CD4-positive, alpha-beta T cell treated with Interleukin-17A for 4 hours (primary cell): ENCODE results near the gene HOXC5.
"Not testable (repeated sequence)": the region's sequence is repeated elsewhere in the genome, so short reads cannot be mapped to it uniquely, and the experiment has no call there.

Experiments used
- DNase-seq: peaks from one replicate; pipeline ENCODE4 v3.0.0-alpha.2; 2020; ENCODE audit warnings: mixed read lengths

Gene HOXC5

GRCh38 chr12:54075974-54076373, 43.1 kb downstream of the HOXC5 start:
- DNase-seq: no peak

DNA sequence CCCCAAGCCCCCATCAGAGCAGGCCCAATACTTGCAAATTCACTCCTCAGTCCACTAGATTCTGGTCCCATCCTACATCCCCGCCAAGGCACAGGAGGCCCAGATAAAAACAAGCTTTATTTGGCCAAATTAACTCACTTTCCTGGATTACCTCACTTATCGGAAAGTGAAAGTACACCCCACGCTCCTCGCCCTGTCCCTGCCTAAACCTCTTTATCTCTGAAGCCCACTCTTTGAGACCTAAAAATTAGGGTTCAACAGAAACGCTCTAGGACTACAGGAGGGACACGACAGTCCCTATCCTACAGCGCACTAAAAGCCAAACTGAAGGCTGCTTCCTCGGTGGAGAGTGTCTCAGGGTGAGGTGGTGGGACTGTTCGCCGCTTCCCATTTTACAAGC, 45.0 kb downstream of the HOXC5 start:
- DNase-seq: not testable (repeated sequence)

- not testable (repeated sequence) for DNase-seq
Measured at GRCh38 chr12:54079115-54079514, 46.3 kb downstream of the HOXC5 start.

DNA sequence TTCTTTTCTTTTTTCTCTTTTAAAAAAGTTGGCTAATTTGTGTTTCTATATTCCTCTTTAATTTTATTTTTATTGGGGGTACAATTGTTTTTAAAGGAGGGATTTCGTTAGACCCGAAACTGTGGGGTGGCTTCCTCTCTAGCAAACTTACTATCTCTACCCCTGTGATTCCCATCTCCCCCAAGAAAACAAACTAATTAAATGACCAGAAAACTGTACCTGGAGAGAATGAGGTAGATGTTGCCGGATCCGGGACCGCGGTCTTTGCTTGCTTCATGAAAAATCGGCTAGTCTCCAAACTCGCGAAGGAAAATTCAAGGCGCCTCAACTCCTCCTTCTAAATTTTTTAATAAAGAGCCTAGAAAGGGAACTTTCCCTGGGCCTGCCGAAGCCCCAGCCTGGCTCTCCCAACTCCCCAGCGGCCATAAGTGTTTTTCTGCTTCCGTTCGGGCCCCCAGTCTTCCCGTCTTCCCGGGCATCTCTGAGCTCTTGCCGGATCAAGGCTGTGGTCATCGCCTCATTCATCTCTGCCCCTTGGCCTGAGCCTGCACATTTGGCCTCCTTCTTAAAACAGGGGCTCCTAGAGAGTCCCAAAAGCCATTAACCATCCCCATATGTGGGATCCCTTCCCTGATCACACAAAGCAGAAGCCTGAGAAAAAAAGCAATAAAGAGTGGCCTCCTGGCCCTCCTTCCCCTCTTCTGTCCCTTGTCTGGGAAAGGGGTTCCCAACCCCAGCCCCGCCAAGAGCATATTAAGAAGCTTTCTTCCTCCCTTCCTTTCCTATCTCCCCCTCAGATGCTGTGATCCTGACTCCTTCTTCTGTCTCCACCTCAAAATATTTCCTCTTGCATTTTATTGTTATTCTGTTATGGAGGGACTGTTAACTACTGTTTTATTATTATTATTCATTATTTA, 47.4 kb downstream of the HOXC5 start:
- not testable (repeated sequence) for DNase-seq

- peak; percentile 21 for DNase-seq
Measured at GRCh38 chr12:54081053-54081514, 48.2 kb downstream of the HOXC5 start.

- peak; percentile 34 for DNase-seq
Measured at GRCh38 chr12:54081581-54082396, 48.9 kb downstream of the HOXC5 start.

- DNase-seq: peak; percentile 63
Measured at GRCh38 chr12:54082397-54082892, 49.6 kb downstream of the HOXC5 start.
